HCT116 (cell line): Measurements from ENCODE around the gene ZAP70. TPM values are rescaled to one million over a fixed set of nuclear protein-coding genes. Genes with fewer than 3 reads are reported as not detected.

ENCODE experiments used
- ATAC-seq: fragments of 200-7000 bp; cut with Tn5 transposase; 2 replicates; pipeline ENCODE4 v1.9.1; 2020; ENCODE audit warnings: mild to moderate bottlenecking, moderate library complexity
- BruUV-seq: library from RNA; stranded (reverse); fragments of 400-500 nt; replicated peaks from 2 replicates; lab custom pipeline; 2021; lab: Mats Ljungman, UMichigan
- CTCF ChIA-PET: fragments of 300-600 bp; sonication (Branson Sonifier 250); formaldehyde crosslinking; loops from one replicate; lab custom pipeline; 2021; ENCODE audit warnings: antibody characterized with exemption; lab: Charles Lee
- POLR2A ChIA-PET: fragments of 300-600, 350-600 bp; sonication (Branson Sonifier 250); formaldehyde crosslinking; loops from one replicate; lab custom pipeline; 2021; ENCODE audit warnings: antibody characterized with exemption; lab: Charles Lee
- RAD21 ChIA-PET, 2 experiments: fragments of 300-600 bp; sonication (Branson Sonifier 250); formaldehyde crosslinking; loops; one replicate each; lab custom pipeline; 2023; ENCODE audit warnings: low total read pairs in 2 of 2; ENCODE audit not compliant: uncharacterized antibody in 2 of 2, unreplicated experiment in 2 of 2, low non-redundant PET in 1 of 2; lab: Charles Lee
- DNase-seq: peaks from one replicate; pipeline ENCODE4 v3.0.0-alpha.2; 2010; ENCODE audit warnings: low read depth, low spot score
- H2AFZ ChIP-seq: fragments of 200-600 bp; shearing (Covaris generic), sonication (generic); 2 replicates; pipeline ENCODE4 v1.6.1; 2017; ENCODE audit warnings: low read depth, mixed run types, mixed read lengths, antibody characterized with exemption, low read length; ENCODE audit not compliant: poor library complexity, severe bottlenecking
- H3K27ac ChIP-seq: 2 replicates; pipeline ENCODE4 v1.5.1; 2012; ENCODE audit warnings: low read depth, low read length
- H3K27me3 ChIP-seq: fragments of 200-600 bp; sonication (generic); 2 replicates; pipeline ENCODE4 v1.6.1; 2016; ENCODE audit warnings: mixed run types, low read length, mixed read lengths; ENCODE audit not compliant: insufficient read depth
- H3K36me3 ChIP-seq, 2 experiments: fragments of 200-500 bp in 1 of 2; fragments of 200-600 bp in 1 of 2; sonication (Bioruptor generic) in 1 of 2; sonication (generic) in 1 of 2; 2 replicates each; pipeline versions ENCODE4 v1.5.1 to v1.6.1; 2014 to 2016; ENCODE audit warnings: low read length in 2 of 2, inconsistent platforms in 1 of 2, mixed read lengths in 1 of 2, mixed run types in 1 of 2; ENCODE audit not compliant: insufficient read depth in 2 of 2, control insufficient read depth in 1 of 2
- H3K4me1 ChIP-seq, 2 experiments: fragments of 200-600 bp in 1 of 2; sonication (generic) in 1 of 2; 2 replicates each; pipeline versions ENCODE4 v1.5.1 to v1.6.1; 2012 to 2017; ENCODE audit warnings: low read length in 2 of 2, inconsistent platforms in 1 of 2, mild to moderate bottlenecking in 1 of 2, mixed read lengths in 1 of 2, mixed run types in 1 of 2, moderate library complexity in 1 of 2; ENCODE audit not compliant: insufficient read depth in 2 of 2, control insufficient read depth in 1 of 2
- H3K4me2 ChIP-seq: fragments of 200-600 bp; sonication (generic); 2 replicates; pipeline ENCODE4 v1.6.1; 2017; ENCODE audit warnings: mixed run types, low read length, mixed read lengths
- H3K4me3 ChIP-seq, 2 experiments: fragments of 200-600 bp in 1 of 2; sonication (generic) in 1 of 2; replicated peaks in 1 of 2; 2 replicates each; pipeline ENCODE4 v1.5.1; 2011 to 2016; ENCODE audit warnings: low read length in 2 of 2, control low read depth in 1 of 2, low read depth in 1 of 2, mild to moderate bottlenecking in 1 of 2, mixed read lengths in 1 of 2, mixed run types in 1 of 2
- H3K79me2 ChIP-seq: fragments of 200-600 bp; sonication (generic); 2 replicates; pipeline ENCODE4 v1.6.1; 2017; ENCODE audit warnings: mild to moderate bottlenecking, mixed run types, low read length, moderate library complexity, mixed read lengths; ENCODE audit not compliant: insufficient read depth
- H3K9ac ChIP-seq: fragments of 200-600 bp; sonication (generic); 2 replicates; pipeline ENCODE4 v1.6.1; 2016; ENCODE audit warnings: low read length, mixed read lengths
- H3K9me2 ChIP-seq: fragments of 200-600 bp; sonication (generic), shearing (Covaris generic); 2 replicates; pipeline ENCODE4 v1.6.1; 2017; ENCODE audit warnings: mixed run types, mild to moderate bottlenecking, moderate library complexity; ENCODE audit not compliant: insufficient read depth
- H3K9me3 ChIP-seq, 2 experiments: fragments of 200-500 bp in 1 of 2; fragments of 200-600 bp in 1 of 2; sonication (Bioruptor generic) in 1 of 2; sonication (generic) in 1 of 2; 2 replicates each; pipeline ENCODE4 v1.6.1; 2014 to 2017; ENCODE audit warnings: low read length in 2 of 2, mixed read lengths in 2 of 2, inconsistent platforms in 1 of 2, low read depth in 1 of 2, mild to moderate bottlenecking in 1 of 2, mixed run types in 1 of 2, moderate library complexity in 1 of 2; ENCODE audit not compliant: control insufficient read depth in 1 of 2, insufficient read depth in 1 of 2
- H4K20me1 ChIP-seq: fragments of 200-600 bp; sonication (generic), shearing (Covaris generic); 2 replicates; pipeline ENCODE4 v1.6.1; 2017; ENCODE audit warnings: mixed run types, mild to moderate bottlenecking, moderate library complexity; ENCODE audit not compliant: insufficient read depth
- EZH2phosphoT487 ChIP-seq: fragments of 200-600 bp; IDR thresholded peaks from 2 replicates; pipeline ENCODE4 v1.6.1; 2018; ENCODE audit warnings: antibody characterized with exemption, borderline replicate concordance
- FOSL1 ChIP-seq: IDR thresholded peaks from 2 replicates; pipeline ENCODE4 v1.6.1; 2012; ENCODE audit warnings: low read depth
- POLR2A ChIP-seq: IDR thresholded peaks from 2 replicates; pipeline ENCODE4 v1.7.0; 2011; ENCODE audit warnings: borderline replicate concordance; ENCODE audit not compliant: insufficient read depth, insufficient read length; ENCODE audit errors: extremely low read depth
- intact Hi-C: fragments of 100-400 bp; cut with micrococcal nuclease; formaldehyde crosslinking; loops from 2 replicates; pipeline ENCODE4 v1.10.0; 2022
- total RNA-seq: library from RNA; stranded (reverse); gene quantifications from one replicate; pipeline ENCODE4 v1.2.1, GENCODE V29; 2021; ENCODE audit not compliant: unreplicated experiment
- TF ChIP-seq, protein P1 (sequence below): IDR thresholded peaks from 2 replicates; pipeline ENCODE4 v1.6.1; 2012
- TF ChIP-seq, protein P2 (sequence below): IDR thresholded peaks from 2 replicates; pipeline ENCODE4 v1.6.1; 2012
- TF ChIP-seq, protein P3 (sequence below): IDR thresholded peaks from 2 replicates; pipeline ENCODE4 v1.6.1; 2011; ENCODE audit warnings: mild to moderate bottlenecking, low read length, moderate library complexity; ENCODE audit not compliant: insufficient replicate concordance; ENCODE audit errors: extremely low read depth

Gene ZAP70
- total RNA-seq, 1 experiment from 2014 or later: 0.91 TPM

DNA sequence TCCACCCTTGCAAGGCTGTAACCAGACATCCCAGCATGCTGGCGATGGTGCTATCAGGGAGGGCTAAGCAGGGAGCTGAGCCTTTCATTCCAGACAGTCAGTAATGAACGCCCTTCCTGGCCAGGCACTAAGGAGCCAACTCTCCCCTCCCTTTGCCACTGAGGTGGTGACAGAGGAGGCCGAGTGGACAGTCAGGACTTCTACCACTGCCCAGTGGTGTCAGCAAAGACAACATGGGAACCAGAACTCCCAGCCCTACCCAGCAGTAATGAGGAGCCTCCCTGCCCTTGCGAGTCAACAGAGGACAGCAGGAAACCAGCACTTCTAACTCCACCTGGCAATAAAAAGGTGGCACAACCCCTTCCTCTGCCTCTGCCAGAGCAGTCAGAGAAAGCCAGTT is 68.6 kb downstream of the ZAP70 start (continued):
- TF ChIP-seq, protein P1, sequence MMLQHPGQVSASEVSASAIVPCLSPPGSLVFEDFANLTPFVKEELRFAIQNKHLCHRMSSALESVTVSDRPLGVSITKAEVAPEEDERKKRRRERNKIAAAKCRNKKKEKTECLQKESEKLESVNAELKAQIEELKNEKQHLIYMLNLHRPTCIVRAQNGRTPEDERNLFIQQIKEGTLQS: no peak
- no peak for TF ChIP-seq FOSL1
- TF ChIP-seq, protein P2, sequence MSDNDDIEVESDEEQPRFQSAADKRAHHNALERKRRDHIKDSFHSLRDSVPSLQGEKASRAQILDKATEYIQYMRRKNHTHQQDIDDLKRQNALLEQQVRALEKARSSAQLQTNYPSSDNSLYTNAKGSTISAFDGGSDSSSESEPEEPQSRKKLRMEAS: no peak

DNA sequence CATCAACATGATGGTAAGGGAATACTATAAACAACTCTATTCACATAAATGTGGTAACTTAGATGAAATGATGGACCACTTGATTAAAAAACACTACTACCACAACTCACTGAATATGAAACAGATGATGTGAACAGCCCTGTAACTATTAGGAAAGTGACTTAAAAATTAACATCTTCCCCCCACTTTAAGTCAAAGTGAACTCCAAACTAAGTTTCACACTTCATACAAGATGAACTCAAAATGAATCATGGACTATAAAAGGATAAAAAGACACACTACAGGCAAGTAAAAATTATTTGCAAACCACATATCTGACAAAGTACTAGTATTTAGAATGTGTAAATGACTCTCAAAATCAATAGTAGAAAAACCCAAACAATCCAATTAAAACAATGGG is 71.6 kb downstream of the ZAP70 start:
- ChIA-PET RAD21 (no interaction called here), POLR2A (no interaction called here), CTCF (no interaction called here)
- no peak overlapping the region for H3K4me3 ChIP-seq
- no peaks in the 10 kb centered on the region for H3K9me3 ChIP-seq
- H3K9me2 ChIP-seq: no peaks in the 10 kb centered on the region
- H3K9ac ChIP-seq: no peak overlapping the region
- H3K4me1 ChIP-seq: no peaks in the 10 kb centered on the region
- H2AFZ ChIP-seq: no peak overlapping the region
- H3K27ac ChIP-seq: no peak overlapping the region
- BruUV-seq: no TSS peak
- DNase-seq: no peak
- no peaks in the 10 kb centered on the region; a peak in 1 of 4 replicates for H3K36me3 ChIP-seq
- intact Hi-C loops: no loop called here
- no peak overlapping the region for H3K4me2 ChIP-seq
- no peak for ATAC-seq
- TF ChIP-seq EZH2phosphoT487 (no peak), POLR2A (no peak)
- TF ChIP-seq, protein P2: no peak
- TF ChIP-seq, protein P3, sequence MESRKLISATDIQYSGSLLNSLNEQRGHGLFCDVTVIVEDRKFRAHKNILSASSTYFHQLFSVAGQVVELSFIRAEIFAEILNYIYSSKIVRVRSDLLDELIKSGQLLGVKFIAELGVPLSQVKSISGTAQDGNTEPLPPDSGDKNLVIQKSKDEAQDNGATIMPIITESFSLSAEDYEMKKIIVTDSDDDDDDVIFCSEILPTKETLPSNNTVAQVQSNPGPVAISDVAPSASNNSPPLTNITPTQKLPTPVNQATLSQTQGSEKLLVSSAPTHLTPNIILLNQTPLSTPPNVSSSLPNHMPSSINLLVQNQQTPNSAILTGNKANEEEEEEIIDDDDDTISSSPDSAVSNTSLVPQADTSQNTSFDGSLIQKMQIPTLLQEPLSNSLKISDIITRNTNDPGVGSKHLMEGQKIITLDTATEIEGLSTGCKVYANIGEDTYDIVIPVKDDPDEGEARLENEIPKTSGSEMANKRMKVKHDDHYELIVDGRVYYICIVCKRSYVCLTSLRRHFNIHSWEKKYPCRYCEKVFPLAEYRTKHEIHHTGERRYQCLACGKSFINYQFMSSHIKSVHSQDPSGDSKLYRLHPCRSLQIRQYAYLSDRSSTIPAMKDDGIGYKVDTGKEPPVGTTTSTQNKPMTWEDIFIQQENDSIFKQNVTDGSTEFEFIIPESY: no peak
- no peaks in the 10 kb centered on the region; the same call in 1 of the 2 replicates for H4K20me1 ChIP-seq
- no peaks in the 10 kb centered on the region for H3K27me3 ChIP-seq
- peaks cover 5% of the 10 kb centered on the region for H3K79me2 ChIP-seq
